Transverse colon (tissue), 4 donors: ENCODE results near the gene CTSV. TPM values are rescaled to one million over a fixed set of nuclear protein-coding genes. Genes with fewer than 3 reads are reported as not detected.
"Not testable (repeated sequence)": the region's sequence is repeated elsewhere in the genome, so short reads cannot be mapped to it uniquely, and the experiment has no call there.

Source experiments
- DNase-seq: peaks from one replicate; pipeline ENCODE4 v3.0.0-alpha.2; 2019
- H3K27ac ChIP-seq, 4 donors: fragments of 200-600 bp; sonication (generic); 2 replicates each; pipeline ENCODE4 v1.5.1; 2016 to 2018; ENCODE audit warnings: inconsistent platforms in 4 of 4
- H3K27me3 ChIP-seq: fragments of 200-600 bp; sonication (generic); 2 replicates; pipeline ENCODE4 v1.5.1; 2017; ENCODE audit warnings: inconsistent platforms
- H3K36me3 ChIP-seq, 4 donors: fragments of 200-600 bp; sonication (generic); 2 replicates each; pipeline ENCODE4 v1.5.1; 2017 to 2019; ENCODE audit warnings: inconsistent platforms in 4 of 4
- H3K4me1 ChIP-seq, 4 donors: fragments of 200-600 bp; sonication (generic); 2 replicates each; pipeline ENCODE4 v1.5.1; 2017 to 2020; ENCODE audit warnings: inconsistent platforms in 4 of 4
- H3K4me3 ChIP-seq, 4 donors: fragments of 200-600 bp; sonication (generic); 1 replicate in 1 of 4; 2 replicates in 3 of 4; pipeline versions ENCODE4 v1.5.1 to v1.6.1; 2017 to 2019; ENCODE audit warnings: inconsistent platforms in 4 of 4
- H3K9me3 ChIP-seq, 2 donors: fragments of 200-600 bp; sonication (generic); 2 replicates each; pipeline ENCODE4 v1.5.1; 2017 to 2019; ENCODE audit warnings: inconsistent platforms in 2 of 2
- EP300 ChIP-seq: sonication (generic); formaldehyde crosslinking; IDR thresholded peaks from one replicate; pipeline ENCODE4 v1.6.1; 2017; ENCODE audit warnings: antibody characterized with exemption, low read depth
- POLR2A ChIP-seq: fragments of 450-650 bp; IDR thresholded peaks from one replicate; pipeline ENCODE4 v1.6.1; 2016; ENCODE audit warnings: antibody characterized with exemption, mild to moderate bottlenecking, moderate library complexity
- POLR2AphosphoS5 ChIP-seq, 3 donors: sonication (generic); formaldehyde crosslinking; IDR thresholded peaks; one replicate each; pipeline ENCODE4 v1.6.1; 2016; ENCODE audit warnings: antibody characterized with exemption in 3 of 3
- WGBS, 2 donors: methylation state at CpG; one replicate each; pipeline ENCODE4 v1.1.5; 2018; ENCODE audit warnings: low coverage in 1 of 2; 5-methylcytosine and 5-hydroxymethylcytosine counted together
- in situ Hi-C, 4 donors: fragments of 200-750 bp; cut with MboI; loops; one replicate each; pipeline versions ENCODE4 v1.15.0 to v1.15.1; 2017; ENCODE audit warnings: low sequenced_read_pairs in 3 of 4, low pct_ligation_motif_present in 1 of 4, low pct_unique_long_range_greater_than_20kb in 1 of 4
- intact Hi-C: fragments of 100-400 bp; cut with DNase I; formaldehyde crosslinking; loops from one replicate; pipeline ENCODE4 v1.15.1; 2023; ENCODE audit warnings: low total_unique reads
- total RNA-seq, 4 donors: library from RNA; depleted of rRNA; stranded (reverse); fragments of >200 nt; gene quantifications; one replicate each; pipeline ENCODE4 v1.1.0, GENCODE V29; 2016
- TF ChIP-seq, protein P1 (sequence below), 5 experiments: fragments of 200-600 bp in 3 of 5; fragments of 450-650 bp in 2 of 5; sonication (generic) in 3 of 5; IDR thresholded peaks; 1 replicate in 2 of 5; 2 replicates in 3 of 5; pipeline ENCODE4 v1.5.1; 2016 to 2017; ENCODE audit warnings: antibody characterized with exemption in 5 of 5, inconsistent platforms in 3 of 5, mild to moderate bottlenecking in 2 of 5, moderate library complexity in 1 of 5

The CTSV gene
- 1 to 10 TPM in 2 of 4 donors, under 1 TPM in 1, not detected in 1; 0.37 to 6.3 (median 4.8) TPM for total RNA-seq

DNA sequence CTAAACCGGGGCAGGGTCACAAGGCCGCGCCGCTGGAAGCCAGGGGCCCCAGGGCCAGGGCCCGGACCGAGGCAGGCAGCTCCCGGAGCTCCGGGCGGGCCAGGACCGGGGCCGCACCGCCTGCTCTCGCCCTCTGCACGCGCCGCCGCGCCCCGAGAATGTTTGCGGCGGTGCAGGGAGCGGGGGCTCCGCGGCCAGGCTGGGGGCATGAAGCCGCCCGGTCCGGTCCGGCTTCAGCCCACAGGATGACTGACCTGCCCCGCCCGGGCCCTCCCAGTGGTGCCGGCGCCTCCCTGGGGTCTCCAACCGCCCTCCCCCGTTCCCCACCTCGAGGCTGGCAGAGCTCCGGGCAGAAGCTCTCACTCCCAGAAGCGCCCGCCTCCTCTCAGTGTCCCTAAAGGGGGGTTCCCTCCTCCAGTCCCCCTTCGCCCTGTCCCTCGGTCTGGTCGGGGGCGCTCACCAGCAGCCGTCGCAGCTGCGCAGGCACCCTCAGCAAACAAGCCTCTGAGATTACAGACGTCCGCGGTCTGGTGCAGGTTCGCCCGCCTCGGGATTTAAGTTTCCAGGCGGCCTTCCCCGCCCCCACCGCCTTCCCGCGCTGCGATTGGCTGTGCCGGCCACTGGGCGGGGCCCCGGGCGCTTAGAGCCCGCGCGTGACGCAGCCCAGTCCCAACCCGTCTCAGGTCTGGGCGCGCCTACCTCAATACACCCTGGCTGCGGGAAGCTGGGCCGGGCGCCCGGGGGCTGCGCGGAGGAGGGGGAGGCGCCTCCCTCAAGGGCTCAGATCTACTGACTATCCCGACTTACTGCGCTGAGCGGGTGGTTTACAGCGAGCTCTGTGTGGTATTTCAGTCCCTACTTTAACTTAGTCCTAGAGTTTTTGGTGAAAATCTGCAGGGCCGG, at the start of gene CTSV:
TSS of gene CTSV (minus strand) at position 532 of the 903 bp plus-strand sequence. CDS start 1,099 bp downstream, outside the sequence.
- intact Hi-C loops, result no loop called here
- H3K27me3 ChIP-seq, result peaks cover 19% of the 10 kb centered on the region
- H3K4me1 ChIP-seq, result peaks cover 0 to 35% (median 14%) of the 10 kb centered on the region in 4 donors
- in situ Hi-C loops, result no loop called here
- TF ChIP-seq POLR2A (peak; percentile 83), EP300 (no peak), POLR2AphosphoS5 (IDR thresholded peaks at IDR 0.05) (peak; percentile 79 to 94 (median 84))
- TF ChIP-seq, protein P1, sequence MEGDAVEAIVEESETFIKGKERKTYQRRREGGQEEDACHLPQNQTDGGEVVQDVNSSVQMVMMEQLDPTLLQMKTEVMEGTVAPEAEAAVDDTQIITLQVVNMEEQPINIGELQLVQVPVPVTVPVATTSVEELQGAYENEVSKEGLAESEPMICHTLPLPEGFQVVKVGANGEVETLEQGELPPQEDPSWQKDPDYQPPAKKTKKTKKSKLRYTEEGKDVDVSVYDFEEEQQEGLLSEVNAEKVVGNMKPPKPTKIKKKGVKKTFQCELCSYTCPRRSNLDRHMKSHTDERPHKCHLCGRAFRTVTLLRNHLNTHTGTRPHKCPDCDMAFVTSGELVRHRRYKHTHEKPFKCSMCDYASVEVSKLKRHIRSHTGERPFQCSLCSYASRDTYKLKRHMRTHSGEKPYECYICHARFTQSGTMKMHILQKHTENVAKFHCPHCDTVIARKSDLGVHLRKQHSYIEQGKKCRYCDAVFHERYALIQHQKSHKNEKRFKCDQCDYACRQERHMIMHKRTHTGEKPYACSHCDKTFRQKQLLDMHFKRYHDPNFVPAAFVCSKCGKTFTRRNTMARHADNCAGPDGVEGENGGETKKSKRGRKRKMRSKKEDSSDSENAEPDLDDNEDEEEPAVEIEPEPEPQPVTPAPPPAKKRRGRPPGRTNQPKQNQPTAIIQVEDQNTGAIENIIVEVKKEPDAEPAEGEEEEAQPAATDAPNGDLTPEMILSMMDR (IDR thresholded peaks at IDR 0.05), result no peak
- H3K36me3 ChIP-seq, result no peaks in the 10 kb centered on the region
- no peaks in the 10 kb centered on the region for H3K9me3 ChIP-seq
- H3K4me3 ChIP-seq, result peak within 1 kb of the TSS; percentile 37 to 63 (median 46)
- peak; percentile 94 for DNase-seq
- peak within 1 kb of the TSS; percentile 45 to 71 (median 54) for H3K27ac ChIP-seq
- WGBS, 2 donors, result 3% methylated on average over 72 of the region's 80 CpGs; no CpG with 5 or more reads in 1 of the 2 donors

DNA sequence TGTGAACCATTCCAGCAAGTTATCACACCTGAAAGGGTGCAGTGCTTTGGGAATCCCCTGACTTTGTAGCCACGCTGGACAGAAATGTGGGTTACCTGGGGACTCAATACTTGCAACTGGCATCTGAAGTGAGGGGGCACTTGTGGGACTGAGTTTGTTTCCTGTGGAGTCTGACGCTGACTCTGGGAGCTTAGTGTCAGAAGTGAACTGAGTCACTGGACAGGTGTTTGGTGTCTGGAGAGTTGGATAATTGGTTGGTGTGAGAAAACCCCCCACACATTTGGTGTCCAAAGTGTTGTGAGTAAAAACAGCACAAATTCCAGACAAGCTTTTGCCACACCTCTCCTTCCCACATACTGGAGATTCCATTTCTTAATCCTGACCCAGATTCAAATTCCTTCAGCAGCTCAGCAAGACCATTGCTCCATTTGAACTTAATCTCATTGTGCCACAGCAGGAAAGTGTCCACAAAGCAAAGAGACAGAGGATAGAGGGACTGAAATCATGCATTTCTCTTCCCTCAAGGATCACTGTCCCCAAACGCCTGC, 48.8 kb upstream of the CTSV start:
- H3K36me3 ChIP-seq, H3K4me3 ChIP-seq, in situ Hi-C loops, DNase-seq, H3K27ac ChIP-seq, H3K9me3 ChIP-seq, H3K4me1 ChIP-seq, intact Hi-C loops, H3K27me3 ChIP-seq: not testable (repeated sequence)
- 50 to 56% methylated on average over 1 to 3 of the region's 3 CpGs for WGBS, 2 donors

DNA sequence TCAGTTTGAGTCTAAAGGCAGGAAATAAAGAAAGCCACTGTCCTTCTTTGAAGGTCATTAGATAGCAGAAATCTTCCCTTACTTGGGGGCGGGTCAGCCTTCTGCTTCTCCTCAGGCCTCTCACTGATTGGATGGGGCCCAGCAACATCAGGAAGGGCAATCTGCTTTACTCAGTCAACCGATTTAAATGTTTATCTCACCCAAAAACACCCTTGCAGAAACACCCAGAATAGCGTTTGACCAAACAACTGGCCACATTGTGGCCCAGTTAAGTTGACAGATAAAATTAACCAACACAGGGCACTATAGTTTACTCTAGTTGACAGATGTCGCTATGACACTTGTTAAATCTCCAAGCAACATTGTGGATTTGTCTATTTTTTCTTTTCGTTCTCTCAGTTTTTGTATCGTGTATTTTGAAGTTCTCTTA, 45.6 kb upstream of the CTSV start:
- H3K27me3 ChIP-seq, result peaks cover 12% of the 10 kb centered on the region
- WGBS, 2 donors, result 76 to 87% methylated on average over 3 to 6 of the region's 6 CpGs
- in situ Hi-C loops, H3K36me3 ChIP-seq, DNase-seq, H3K27ac ChIP-seq, H3K4me1 ChIP-seq, intact Hi-C loops, H3K4me3 ChIP-seq, H3K9me3 ChIP-seq: not testable (repeated sequence)

DNA sequence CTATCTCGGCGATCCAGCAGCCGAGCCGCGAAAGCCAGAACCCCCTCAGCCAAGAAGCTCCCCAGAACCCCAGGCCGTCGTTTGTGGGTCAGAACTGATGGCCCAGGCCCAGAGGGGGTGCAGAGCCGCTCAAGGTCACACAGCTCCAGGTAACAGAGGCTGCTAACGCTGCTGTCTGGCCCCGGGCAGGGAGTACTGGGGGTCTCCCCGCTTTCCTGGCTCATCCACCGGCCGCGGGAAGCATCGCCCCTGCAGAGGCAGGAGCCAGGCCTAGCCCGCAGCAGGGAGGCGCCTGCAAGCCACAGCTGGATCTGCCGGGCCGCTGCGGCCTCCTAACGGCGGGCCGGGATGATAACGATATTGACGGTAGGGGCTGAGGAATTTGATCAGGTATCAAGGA, 39.4 kb upstream of the CTSV start:
- Histone ChIP-seq H3K4me1 (no peaks in the 10 kb centered on the region), H3K27me3 (peaks cover 60% of the 10 kb centered on the region), H3K27ac (no peak overlapping the region), H3K36me3 (no peaks in the 10 kb centered on the region), H3K4me3 (no peak overlapping the region), H3K9me3 (no peaks in the 10 kb centered on the region)
- WGBS, 2 donors, result 82% methylated on average over 25 of the region's 25 CpGs; no CpG with 5 or more reads in 1 of the 2 donors
- in situ Hi-C loops (no loop called here), intact Hi-C loops (no loop called here)
- no peak for TF ChIP-seq EP300
- TF ChIP-seq, protein P1 (IDR thresholded peaks at IDR 0.05), result no peak
- TF ChIP-seq POLR2A, result no peak
- TF ChIP-seq POLR2AphosphoS5 (IDR thresholded peaks at IDR 0.05), result no peak
- no peak for DNase-seq
